Left lung (tissue), 10 donors: ENCODE data around the gene DACT2. TPM values are rescaled to one million over a fixed set of nuclear protein-coding genes. Genes with fewer than 3 reads are reported as not detected.
A peak's percentile ranks its signal among the peaks of the same experiment; 100 is the strongest.

Experiments used
- ATAC-seq: fragments of 200-7000 bp; cut with Tn5 transposase; one replicate; pipeline ENCODE4 v1.9.1; 2020; ENCODE audit warnings: moderate library complexity
- DNase-seq, 4 donors: peaks; one replicate each; pipeline ENCODE4 v3.0.0-alpha.2; 2013 to 2020
- H3K27ac ChIP-seq, 2 donors: fragments of 200-600 bp; sonication (generic) in 1 of 2; one replicate each; pipeline versions ENCODE4 v1.5.0 to v1.8.0; 2020 to 2021
- H3K27me3 ChIP-seq, 2 donors: fragments of 200-600 bp; sonication (generic) in 1 of 2; one replicate each; pipeline versions ENCODE4 v1.5.0 to v1.8.0; 2020 to 2021
- H3K36me3 ChIP-seq, 2 donors: fragments of 200-600 bp; sonication (generic) in 1 of 2; one replicate each; pipeline versions ENCODE4 v1.5.0 to v1.8.0; 2020 to 2021
- H3K4me1 ChIP-seq, 2 donors: fragments of 200-600 bp; one replicate each; pipeline ENCODE4 v1.8.0; 2021
- H3K4me3 ChIP-seq, 2 donors: fragments of 200-600 bp; sonication (generic) in 1 of 2; one replicate each; pipeline versions ENCODE4 v1.5.0 to v1.8.0; 2020 to 2021; ENCODE audit warnings: mild to moderate bottlenecking in 1 of 2
- H3K9me3 ChIP-seq, 2 donors: fragments of 200-600 bp; sonication (generic) in 1 of 2; one replicate each; pipeline versions ENCODE4 v1.5.0 to v1.8.0; 2020 to 2021
- intact Hi-C, 2 donors: fragments of 100-400 bp; cut with DNase I; formaldehyde crosslinking; loops; one replicate each; pipeline versions ENCODE4 v1.11.2 to v1.14.2; 2022
- polyA plus RNA-seq, 6 donors: library from polyadenylated mRNA; unstranded; fragments of 120-200 nt; gene quantifications; one replicate each; pipeline ENCODE4 v1.2.1, GENCODE V29; 2013; ENCODE audit not compliant: insufficient read length in 6 of 6
- total RNA-seq, 2 donors: library from RNA; stranded (reverse); fragmentation: NEBNext Ultra II Directional; extraction: Animal tissue kit (Norgen Biotek cat#: 25700); gene quantifications; one replicate each; pipeline ENCODE4 v1.2.1, GENCODE V29; 2021
- TF ChIP-seq, protein P1 (sequence below), 2 donors: fragments of 200-600 bp; sonication (generic) in 1 of 2; IDR thresholded peaks; one replicate each; pipeline versions ENCODE4 v1.5.0 to v1.8.0; 2021; ENCODE audit warnings: antibody characterized with exemption in 2 of 2
- donor health status: DM: no; HTN: yes; CAD: no.
- donor health status: DM: no; HTN: no; CAD: no.

Gene DACT2
- total and polyA plus RNA-seq, 8 donors, result 1.4 to 50.1 (median 38.7) TPM

DNA sequence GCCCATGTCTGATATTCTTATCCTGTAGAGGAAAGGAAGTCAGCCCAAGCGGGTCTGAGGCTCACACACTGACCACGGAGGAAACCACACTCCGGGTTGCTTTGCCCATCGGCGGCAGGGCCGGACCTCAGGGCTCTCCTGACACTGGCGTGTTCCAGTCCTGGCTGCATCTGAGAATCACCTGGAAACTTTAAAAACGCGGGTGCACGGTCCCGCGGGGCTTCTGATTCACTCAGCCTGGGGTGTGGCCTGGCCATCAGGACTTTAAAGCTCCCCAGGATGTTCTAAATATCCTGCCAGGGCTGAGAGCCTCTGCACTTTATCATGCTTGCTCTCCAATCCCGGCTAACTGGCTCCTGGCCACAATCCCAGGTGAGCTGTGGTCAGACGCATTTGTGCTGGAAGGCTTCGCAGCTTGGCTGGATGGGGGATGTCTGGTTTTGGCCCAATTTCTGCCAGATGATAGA lies 47.7 kb upstream of the DACT2 start:
- peaks cover 0 to 24% of the 10 kb centered on the region in 2 donors for H3K27me3 ChIP-seq
- H3K4me3 ChIP-seq, result no peak overlapping the region
- H3K9me3 ChIP-seq, result no peaks in the 10 kb centered on the region
- ATAC-seq (no peak), DNase-seq (no peak)
- intact Hi-C loops, result no loop called here
- TF ChIP-seq, protein P1, sequence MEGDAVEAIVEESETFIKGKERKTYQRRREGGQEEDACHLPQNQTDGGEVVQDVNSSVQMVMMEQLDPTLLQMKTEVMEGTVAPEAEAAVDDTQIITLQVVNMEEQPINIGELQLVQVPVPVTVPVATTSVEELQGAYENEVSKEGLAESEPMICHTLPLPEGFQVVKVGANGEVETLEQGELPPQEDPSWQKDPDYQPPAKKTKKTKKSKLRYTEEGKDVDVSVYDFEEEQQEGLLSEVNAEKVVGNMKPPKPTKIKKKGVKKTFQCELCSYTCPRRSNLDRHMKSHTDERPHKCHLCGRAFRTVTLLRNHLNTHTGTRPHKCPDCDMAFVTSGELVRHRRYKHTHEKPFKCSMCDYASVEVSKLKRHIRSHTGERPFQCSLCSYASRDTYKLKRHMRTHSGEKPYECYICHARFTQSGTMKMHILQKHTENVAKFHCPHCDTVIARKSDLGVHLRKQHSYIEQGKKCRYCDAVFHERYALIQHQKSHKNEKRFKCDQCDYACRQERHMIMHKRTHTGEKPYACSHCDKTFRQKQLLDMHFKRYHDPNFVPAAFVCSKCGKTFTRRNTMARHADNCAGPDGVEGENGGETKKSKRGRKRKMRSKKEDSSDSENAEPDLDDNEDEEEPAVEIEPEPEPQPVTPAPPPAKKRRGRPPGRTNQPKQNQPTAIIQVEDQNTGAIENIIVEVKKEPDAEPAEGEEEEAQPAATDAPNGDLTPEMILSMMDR (IDR thresholded peaks at IDR 0.05), result no peak
- no peaks in the 10 kb centered on the region for H3K4me1 ChIP-seq
- H3K27ac ChIP-seq, result no peak overlapping the region
- H3K36me3 ChIP-seq, result no peaks in the 10 kb centered on the region

DNA sequence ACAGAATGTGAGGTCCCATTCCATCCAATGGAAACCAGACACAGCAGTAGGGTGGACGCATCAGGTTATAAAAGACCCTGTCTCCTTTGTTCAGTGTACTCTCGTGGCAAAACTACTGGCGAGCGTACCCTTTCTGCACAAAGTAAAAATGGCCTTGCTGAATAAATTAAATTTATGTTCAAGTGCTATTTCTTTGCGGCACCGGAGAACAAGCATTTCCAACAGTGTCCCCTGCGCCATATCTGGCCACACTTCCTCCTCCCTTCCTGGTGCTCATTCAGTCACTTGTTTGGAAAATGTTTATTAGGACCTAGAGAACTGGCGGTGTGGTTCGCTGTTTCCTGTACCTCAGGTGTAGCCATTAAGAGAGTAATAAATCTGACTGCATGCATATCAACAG lies 46.9 kb upstream of the DACT2 start:
- no peak for ATAC-seq
- intact Hi-C loops, result no loop called here
- TF ChIP-seq, protein P1 (IDR thresholded peaks at IDR 0.05), result no peak

GRCh38 chr6:168365422-168366165 lies 46.0 kb upstream of the DACT2 start:
- no peak overlapping the region for H3K27ac ChIP-seq
- H3K27me3 ChIP-seq, result peaks cover 0 to 20% of the 10 kb centered on the region in 2 donors
- H3K4me3 ChIP-seq, result no peak overlapping the region
- DNase-seq (peak in 1 of 4 donors; percentile 68), ATAC-seq (no peak)
- TF ChIP-seq, protein P1 (IDR thresholded peaks at IDR 0.05), result no peak
- no peaks in the 10 kb centered on the region for H3K4me1 ChIP-seq
- no peaks in the 10 kb centered on the region for H3K36me3 ChIP-seq
- intact Hi-C loops, result no loop called here
- peaks cover 0 to 2% of the 10 kb centered on the region in 2 donors for H3K9me3 ChIP-seq

More for the DNA sequence above, 46.9 kb upstream of the DACT2 start:
- Histone ChIP-seq H3K36me3 (no peaks in the 10 kb centered on the region), H3K9me3 (peaks cover 0 to 2% of the 10 kb centered on the region in 2 donors), H3K4me1 (no peaks in the 10 kb centered on the region), H3K27me3 (peaks cover 0 to 24% of the 10 kb centered on the region in 2 donors), H3K4me3 (no peak overlapping the region), H3K27ac (no peak overlapping the region)
- DNase-seq, result no peak

DNA sequence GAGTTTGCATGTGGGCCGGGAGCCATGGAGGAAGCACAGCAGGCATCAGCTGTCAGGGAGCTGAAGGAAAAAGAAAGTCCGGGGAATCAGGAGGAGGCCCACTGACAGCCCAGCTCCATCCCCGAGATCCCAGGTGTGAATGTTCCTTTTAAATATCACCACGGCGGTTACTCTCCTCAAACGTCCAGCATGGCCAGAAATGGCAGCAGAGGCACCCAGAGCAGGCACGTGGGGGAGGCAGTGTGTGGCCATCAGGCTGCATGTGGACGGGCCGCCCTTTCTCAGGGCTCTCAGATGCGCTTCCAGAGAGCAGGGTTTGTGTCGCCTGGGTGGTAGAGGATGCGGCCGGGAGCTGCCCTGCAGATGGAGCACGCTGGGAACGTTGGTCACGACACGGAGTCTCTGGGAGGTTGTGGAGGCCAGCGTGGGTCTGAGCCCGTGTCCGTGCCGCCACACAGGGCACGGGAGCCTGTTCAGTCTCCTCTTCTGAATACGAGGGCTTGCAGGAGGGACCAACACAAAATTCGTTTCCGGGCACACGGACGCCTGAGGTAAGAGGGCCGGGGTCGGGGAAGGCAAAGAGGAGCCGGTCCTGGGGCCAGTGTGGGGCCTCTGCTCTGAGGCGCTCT lies 45.3 kb upstream of the DACT2 start:
- DNase-seq, result peak in 1 of 4 donors; percentile 71
- TF ChIP-seq, protein P1 (IDR thresholded peaks at IDR 0.05), result no peak
- no peak overlapping the region for H3K27ac ChIP-seq
- peaks cover 0 to 16% of the 10 kb centered on the region in 2 donors for H3K27me3 ChIP-seq
- H3K36me3 ChIP-seq, result no peaks in the 10 kb centered on the region
- intact Hi-C loops, result no loop called here
- H3K4me1 ChIP-seq, result no peaks in the 10 kb centered on the region
- ATAC-seq, result no peak
- H3K4me3 ChIP-seq, result no peak overlapping the region
- peaks cover 0 to 2% of the 10 kb centered on the region in 2 donors for H3K9me3 ChIP-seq
